Measurements from ENCODE around the gene HTR1A.

The HTR1A gene

DNA sequence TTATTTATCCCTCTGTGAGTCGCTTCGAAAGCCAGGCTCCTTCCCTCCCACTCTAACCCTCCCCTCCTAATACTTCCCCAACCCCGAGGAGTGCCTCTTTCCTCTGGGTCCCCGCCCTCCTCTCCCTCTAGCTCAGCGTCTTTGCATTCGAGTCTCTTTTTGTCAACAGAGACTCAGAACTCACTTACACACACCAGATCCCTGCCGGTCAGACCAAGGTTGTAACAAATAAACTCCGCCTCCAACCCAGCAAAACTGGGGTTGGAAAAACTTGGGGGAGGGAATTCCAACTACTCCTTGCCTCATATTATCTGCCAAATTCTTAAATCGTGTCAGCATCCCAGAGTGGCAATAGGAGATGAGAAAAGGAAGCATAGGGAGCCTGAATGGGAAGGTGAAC is at the start of gene HTR1A:
HTR1A (minus strand) TSS at position 167 of the 400 bp plus-strand sequence. CDS start 726 bp downstream, outside the sequence.
- no peak for DNase-seq (ENCODE audit: low read depth)

DNA sequence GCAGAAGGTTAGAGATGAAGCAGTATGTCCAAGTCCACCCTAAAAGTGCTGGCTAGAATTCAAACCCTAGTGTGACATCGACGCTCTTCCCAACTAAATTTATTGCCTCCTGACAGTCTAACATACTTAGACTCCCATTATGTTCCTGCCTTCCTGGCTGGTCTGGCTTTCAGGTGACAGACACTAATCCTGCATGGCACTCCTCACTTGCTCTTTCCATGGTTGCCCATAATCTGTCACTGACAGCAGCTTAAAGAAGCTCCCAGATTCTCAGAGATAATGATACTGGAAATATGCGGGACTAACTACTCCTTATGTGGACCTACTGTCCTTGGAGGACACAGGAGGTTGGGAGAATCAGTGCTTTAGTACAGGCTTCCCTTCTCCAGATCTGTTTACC is 41.7 kb upstream of the HTR1A start:
- no peak for DNase-seq (ENCODE audit: low read depth)

DNA sequence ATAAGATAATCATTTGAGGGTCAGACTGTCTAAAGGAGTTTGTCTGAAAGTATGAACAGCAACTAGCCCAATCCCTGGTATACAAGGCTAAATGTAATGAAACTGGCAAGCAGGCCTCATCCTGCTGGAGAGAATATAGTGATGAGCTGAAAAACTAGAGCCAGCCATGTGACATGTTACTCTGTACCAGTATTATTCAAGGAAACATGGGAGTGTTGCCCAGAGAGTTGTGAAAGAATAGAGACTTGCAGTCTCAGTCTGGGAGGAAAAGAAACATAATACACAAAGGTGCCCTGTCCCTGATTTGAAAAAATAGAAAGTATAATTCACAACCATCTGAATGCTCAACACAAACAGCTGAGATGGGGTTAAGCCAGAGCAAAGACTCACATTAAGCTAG is 37.9 kb upstream of the HTR1A start:
- no peak for DNase-seq (ENCODE audit: low read depth)

DNA sequence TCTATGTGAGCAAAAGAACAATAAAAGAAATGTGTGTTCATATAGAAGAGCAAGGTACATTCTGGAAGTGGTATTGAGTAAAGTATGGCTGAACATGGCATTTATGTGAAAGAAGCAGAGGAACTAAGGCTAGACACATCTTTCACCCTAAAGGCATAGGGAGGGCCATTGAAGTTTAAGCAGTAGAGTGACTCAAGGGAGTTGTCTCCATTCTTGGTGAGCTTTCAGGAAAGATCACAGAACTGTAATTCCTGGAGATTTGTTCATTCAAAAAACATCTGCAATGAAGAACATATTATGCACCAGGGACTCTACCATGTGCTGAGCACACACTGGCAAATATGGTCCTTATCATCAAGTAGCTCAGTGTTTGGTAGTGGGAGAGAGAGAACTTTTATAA is 24.8 kb upstream of the HTR1A start:
- no peak for DNase-seq (ENCODE audit: low read depth)

DNA sequence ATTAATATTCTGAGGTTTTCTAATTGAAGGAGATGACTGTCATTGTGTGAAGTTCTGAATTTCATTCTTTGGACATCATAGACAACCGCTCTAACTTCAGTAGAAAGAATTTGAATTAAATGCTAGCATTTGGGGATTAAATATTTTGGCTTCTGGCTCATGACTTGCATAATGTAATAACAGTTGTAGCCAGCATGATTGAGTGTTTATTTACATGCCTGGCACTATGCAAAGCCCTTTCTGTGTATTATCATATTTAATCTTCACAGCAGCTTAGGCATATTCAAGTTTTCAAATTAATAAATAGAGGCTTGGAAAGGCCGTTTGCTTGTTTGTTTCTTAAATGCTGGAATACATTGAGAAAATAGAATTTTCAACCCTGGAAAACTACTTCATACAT is 19.6 kb upstream of the HTR1A start:
- DNase-seq (ENCODE audit: low read depth), result no peak

DNA sequence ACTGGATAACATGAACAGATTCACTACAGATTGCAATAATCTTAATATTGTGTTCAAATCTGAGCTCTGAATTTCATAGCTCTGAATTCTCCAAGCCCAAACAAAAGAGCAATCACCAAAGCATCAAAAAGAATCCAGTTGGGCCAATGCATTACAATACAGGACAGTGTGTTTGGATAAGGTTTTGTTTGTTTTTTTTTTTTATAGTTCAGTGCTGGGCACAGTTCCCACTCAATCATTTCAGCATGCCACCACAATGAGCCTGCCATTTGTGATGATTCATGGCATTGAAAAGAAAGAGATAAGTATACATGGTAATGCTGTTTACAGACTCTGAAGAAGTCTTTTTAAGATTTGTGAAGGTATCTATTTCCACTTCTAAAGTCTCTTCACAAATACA is 1.7 kb upstream of the HTR1A start:
- no peak for DNase-seq (ENCODE audit: low read depth)

DNA sequence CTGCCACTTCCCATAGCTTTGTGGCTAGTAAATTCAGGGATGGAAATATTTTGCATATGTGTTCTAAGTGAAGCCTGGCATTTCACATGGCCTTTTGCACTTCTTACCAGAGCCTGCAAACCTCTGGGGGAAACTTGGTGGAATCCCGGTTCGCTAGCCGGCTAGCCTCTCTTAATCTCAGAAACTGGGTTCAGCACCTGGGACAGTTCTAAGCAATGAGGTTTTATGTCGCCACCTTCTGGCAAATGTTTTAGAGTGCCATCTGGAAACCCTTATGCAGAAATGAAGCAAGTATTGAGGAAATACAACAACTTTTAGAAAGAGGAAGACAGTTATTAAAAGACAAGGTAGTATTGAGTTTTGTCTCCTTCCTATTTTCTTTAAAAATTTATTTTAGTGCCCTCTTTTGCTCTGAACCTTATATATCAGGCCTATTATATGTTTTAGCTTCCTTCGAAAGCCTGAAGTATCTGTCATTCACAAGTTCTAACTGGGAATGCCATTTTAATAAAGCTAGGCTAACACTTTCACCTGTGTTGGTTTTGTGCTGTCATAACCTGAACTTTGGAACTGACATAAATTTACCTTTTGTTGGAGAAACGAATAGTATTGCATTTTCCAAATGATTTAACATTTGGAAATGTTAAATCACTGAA is 963 bp upstream of the HTR1A start:
- DNase-seq (ENCODE audit: low read depth), result peak; percentile 62

DNA sequence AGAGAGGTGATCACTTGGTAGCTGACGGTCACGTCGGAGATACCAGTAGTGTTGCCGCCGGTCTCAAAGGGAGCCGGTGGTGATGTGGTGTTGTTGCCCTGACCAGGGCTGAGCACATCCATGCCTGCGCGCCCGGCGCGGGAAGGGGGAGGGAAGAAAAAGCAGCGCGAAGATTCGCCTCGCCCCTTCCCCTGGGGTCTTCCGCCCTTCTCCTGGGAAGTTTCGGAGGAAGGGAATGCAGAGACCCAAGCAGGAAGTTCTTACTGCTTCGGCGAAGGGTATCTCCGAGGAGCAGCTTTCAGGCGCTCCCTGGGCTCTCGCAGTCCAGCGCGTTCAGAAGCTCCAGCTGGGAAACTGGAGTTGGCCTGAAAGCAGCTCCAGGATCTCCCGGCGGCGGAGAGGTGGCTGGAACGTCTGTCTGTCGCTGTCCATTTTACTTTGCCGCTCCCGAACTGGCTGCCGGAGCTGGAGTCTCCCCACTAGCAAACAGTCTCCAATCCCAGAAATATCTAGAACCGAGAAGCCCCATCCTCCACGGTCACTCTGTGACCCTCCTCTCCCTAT is 565 bp downstream of the HTR1A start:
- DNase-seq (ENCODE audit: low read depth), result no peak

DNA sequence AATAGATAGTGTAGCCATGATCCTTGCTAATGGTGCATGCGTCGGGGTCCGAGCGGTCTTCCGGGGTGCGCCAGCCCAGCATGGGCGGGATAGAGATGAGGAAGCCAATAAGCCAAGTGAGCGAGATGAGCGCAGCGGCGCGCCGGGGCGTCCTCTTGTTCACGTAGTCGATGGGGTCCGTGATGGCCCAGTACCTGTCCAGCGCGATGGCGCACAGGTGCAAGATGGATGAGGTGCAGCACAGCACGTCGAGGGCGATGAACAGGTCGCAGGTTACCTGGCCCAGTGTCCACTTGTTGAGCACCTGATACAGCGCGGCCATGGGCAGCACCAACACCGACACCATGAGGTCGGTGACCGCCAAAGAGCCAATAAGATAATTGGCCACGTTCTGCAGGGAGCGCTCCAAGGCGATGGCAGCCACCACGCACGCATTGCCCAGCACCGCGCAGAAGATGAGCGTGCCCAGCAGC is 1.1 kb downstream of the HTR1A start:
- no peak for DNase-seq (ENCODE audit: low read depth)

DNA sequence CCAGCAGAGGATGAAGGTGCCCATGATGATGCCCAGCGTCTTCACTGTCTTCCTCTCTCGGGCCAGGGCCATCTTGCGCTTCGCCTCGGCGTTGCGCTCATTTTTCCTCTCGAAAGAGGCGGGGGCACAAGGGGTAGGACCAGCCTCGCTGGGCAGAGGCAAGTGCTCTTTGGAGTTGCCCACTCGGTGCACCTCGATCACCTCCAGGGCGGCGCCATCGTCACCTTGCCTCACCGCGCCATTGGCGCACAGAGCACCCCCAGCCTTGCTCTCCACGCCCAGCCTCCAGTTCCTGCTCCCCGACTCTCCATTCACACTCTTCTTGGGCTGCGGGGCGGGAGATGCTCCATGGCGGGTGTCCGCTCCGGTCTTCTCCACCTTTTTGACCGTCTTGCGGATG is 1.6 kb downstream of the HTR1A start:
- DNase-seq (ENCODE audit: low read depth), result no peak

DNA sequence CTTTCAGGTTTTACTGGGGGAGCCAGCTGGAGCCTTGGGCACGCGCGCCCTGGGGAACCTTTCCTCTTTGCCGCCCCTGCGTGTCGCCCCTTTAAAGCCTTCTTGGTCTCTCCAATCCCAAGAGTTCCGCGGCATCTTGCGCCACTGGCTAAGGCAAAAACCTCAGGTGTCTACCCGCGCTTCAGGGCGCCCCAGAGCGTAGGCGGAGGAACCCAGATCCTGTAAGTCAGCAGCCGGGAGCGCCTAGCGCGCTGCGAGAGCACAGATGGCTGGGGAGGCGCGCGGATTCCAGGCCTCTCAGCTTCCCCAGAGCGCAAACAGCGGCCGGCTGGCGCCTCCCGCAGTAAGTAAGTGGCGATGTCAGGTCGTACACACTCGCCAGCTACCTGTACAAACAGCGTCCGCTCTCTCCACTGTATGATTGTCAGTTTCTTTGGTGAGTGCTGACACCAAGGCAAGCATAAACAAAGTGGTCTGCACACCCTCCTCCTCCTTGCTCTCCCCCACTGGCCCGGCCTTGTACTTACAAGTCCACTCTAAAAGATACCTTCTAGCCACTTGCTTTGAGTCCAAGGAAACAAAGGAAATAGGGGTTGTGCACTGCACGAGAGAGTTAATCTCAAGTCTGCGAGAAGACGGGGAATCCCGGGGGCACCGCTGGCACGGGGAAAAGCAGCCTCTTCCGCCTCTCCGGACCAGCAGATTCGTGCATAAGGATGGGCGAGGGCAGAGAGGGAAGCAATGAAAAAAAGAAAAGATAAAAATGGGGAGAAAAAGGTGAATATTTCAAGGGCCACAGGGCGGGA is 2.9 kb downstream of the HTR1A start:
- no peak for DNase-seq (ENCODE audit: low read depth)

DNA sequence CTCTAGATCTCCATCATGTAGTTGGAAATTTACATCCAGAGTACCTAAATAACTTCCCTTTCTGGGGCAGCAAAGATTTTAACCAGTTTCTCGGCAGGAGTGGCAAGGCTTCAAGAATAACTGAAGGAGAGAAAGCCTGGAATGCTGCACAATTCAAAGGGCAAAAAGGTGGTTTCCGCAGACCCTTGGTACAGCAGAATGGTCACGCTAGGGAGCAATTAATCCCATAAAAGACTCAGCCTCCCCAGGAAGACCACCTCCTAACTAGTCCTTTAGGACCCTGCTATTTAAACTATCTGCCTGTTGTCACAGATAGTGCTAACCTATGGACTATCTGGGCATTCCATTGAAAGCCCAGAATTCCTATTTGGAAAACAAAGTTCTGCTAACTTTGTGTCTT is 3.6 kb downstream of the HTR1A start:
- DNase-seq (ENCODE audit: low read depth), result no peak

DNA sequence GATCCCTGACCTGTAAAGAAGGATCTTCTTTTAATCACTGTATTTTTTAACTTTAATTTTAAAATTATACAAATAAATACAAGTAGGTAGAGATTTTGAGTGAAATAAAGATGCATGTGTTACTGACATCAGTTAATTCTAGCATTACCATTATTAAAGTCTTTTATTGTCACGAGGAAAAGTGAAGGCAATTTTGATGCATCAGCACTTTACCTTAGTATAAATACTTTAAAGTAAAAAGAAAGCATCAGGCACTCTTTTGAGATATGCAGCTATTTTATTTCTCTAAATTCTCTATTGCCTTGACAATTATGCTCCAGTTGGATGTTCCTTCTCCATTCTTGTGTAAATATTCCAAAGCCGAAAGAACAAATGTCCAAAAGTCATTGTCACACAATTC is 4.6 kb downstream of the HTR1A start:
- DNase-seq (ENCODE audit: low read depth), result no peak

DNA sequence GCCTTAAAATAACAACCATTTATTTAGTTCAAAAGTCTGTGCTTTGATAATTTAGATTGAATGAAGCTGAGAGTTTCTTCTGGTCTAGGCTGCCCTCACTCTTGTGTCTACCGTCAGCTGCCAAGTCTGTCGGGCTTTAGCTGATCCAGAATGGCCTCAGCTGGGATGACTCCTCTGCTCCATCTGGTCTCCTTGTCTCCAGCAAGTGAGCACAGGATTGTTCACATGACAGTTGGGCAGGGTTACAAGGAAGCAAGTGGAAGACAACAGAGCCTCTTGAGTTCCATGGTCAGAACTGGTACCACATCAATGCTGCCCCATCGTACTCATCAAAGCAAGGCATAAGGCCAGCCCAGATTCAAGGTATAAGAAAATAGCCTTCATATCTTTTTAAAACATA is 9.0 kb downstream of the HTR1A start:
- DNase-seq (ENCODE audit: low read depth), result no peak

DNA sequence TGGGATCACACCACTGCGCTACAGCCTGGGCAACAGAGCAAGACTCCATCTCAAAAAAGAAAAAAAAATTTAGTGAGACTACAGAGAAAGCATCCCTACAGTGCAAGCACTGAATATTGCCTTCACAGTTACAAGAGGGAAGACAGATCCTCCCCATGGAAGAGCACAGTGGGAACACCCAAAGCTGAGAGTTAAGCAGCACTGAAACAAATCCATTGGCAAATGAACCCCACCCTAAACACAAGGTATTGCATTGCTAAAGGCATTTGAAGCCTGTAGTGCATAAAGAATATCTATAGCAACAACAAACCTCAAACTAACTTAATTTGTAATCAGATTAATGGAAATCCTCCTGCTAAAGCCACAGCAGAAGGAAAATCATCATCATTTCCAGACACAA is 27.1 kb downstream of the HTR1A start:
- DNase-seq (ENCODE audit: low read depth), result no peak

DNA sequence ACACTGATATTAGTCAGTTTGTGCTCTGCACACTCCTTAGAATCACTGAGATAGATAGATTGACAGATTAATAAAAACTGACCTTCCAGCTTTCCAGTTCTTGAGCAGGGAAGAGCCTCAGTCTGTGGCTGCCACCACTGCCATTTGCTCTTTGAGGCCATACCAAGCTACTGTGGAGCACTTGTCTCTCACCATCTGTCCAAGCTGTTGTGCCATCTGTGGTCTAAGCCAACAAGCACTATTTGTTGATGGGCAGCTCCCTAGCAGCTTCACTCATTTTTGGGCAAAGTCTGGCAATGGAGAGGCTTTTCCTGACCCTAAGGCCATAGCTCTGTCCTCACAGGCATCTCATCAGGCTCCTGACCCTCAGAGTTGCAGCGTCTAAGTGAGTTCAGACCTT is 30.4 kb downstream of the HTR1A start:
- no peak for DNase-seq (ENCODE audit: low read depth)

DNA sequence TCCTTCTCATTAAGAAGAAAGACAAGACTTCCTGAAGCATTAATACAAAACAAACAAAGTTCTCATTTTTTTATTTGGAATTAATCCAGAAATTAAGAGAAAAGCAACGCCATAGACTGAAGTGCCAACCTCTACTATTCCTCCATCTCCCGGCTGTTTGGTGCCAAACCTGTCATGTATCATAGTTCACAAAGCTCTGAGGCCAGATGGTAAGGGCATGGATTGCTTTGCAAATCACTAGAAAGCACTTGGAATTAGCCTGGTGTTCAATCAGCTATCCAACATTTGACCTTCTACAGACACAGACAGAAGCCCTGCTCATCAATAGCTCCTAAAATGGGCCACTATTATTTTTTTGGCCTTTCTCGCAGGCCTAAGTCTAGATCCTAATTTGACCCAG is 33.8 kb downstream of the HTR1A start:
- no peak for DNase-seq (ENCODE audit: low read depth)

DNA sequence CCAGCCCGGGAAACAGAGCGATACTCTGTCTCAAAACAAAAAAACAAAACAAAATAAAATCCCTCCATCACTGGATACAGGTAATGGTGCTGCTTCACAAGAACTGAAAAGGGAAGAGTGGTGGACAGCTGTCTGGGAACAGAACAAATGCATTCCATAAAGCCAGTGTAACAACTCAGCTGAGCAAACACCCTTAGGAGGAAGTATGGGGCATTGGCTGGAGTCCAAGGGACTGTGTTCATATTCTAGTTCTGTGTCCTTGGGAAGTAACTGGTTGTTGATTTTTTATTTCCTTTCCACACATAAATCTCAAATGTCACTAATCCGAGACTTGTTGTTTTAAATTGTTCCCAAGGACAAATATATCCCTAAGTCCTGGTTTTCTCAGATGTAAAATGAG is 38.3 kb downstream of the HTR1A start:
- DNase-seq (ENCODE audit: low read depth), result no peak

DNA sequence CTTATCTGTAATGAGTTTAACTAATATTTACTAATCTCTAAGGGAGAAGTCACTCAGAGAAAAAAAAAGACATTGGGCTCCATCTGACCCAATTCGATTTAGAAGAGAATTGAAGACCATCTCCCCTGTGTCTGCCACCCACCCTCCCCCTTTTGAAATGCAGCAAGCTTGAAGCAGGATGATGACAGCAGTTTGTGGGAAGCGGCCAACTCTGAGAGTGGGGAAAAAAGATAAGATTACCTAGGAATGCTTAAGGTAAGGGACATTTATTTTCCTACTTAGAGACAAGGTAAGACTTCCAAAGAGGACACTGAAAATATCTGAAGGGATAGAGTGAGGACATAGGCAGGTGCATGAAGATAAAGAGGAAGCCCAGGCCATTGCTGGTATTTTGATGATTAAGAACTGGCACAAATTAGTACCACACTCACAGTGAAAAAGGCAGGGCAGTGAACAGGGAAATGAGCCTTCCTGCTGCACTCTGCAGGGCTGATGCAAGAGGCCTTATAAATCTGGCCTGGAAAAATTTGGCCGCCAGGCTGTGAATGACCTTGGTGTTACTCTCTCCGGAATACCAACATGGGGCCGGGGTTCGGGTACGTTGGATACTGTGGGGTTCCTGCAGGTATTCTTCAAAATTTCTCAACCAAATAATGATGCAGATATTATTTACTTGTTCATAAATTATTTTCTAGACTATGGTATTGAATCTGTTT is 42.3 kb downstream of the HTR1A start:
- DNase-seq (ENCODE audit: low read depth), result no peak

DNA sequence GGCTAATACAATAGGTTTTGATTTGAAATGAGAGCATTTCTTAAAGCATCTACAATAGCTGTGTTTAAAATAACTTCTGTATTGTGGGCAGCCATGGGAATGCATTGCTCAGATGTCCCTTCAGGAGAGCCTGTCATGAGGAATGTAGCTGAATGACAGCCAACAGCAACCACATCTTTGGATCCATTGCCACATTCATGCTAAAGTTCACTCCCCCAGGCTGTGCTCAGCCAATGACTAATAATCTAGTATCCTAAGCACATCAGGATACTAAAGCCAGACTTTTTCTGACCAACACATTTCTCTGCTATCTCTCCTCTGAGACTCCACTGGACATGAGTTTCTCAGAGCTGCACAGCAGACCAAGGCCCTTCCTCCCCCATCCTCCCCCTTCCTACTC is 45.5 kb downstream of the HTR1A start:
- no peak for DNase-seq (ENCODE audit: low read depth)

DNA sequence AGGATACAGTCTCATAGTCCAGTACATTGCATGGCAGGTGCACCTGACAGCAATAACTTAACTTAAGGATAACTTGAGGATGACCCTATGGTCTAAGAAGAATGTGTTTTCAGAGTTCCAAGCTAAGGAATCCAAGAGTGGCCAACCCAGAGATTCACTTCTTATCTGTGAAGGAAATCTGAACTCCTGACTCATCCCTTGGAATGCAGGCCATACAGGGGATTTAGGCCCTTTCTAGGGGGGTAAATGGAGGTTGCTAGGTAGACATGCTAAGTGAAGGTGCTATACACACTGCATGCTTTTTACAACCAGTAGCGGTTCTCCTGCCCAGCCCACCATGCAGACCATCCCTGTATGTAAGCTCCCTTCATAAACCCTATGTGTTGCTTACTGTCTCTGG is 50.4 kb downstream of the HTR1A start:
- DNase-seq (ENCODE audit: low read depth), result no peak
